Measurements from ENCODE around the gene RAPGEF2. TPM values are rescaled to one million over a fixed set of nuclear protein-coding genes. Genes with fewer than 3 reads are reported as not detected.
A peak's percentile ranks its signal among the peaks of the same experiment; 100 is the strongest.
"Not testable (repeated sequence)": the region's sequence is repeated elsewhere in the genome, so short reads cannot be mapped to it uniquely, and the experiment has no call there.

RAPGEF2 gene
- total and polyA plus RNA-seq, 10 donors, result 4.4 to 115 (median 91.0) TPM

- no peak for DNase-seq
- Histone ChIP-seq H3K9me3 (peaks cover 0 to 15% (median 0%) of the 10 kb centered on the region in 8 donors), H3K27me3 (replicated peaks in 1 of 7) (no peaks in the 10 kb centered on the region), H3K4me1 (no peaks in the 10 kb centered on the region), H3K36me3 (no peaks in the 10 kb centered on the region), H3K4me3 (no peak overlapping the region), H3K27ac (peak overlapping the region in 4 of 8 donors; percentile 14 to 60 (median 30))
- TF ChIP-seq POLR2AphosphoS5 (IDR thresholded peaks at IDR 0.05) (no peak), CTCF (IDR thresholded peaks at IDR 0.05 in 8 of 11, conservative IDR thresholded peaks at IDR 0.05 in 3 of 11) (no peak), POLR2A (IDR thresholded peaks at IDR 0.05) (no peak)
- WGBS, 5 donors, result 57 to 77% (median 69%) methylated on average over 3 of the region's 3 CpGs
- intact Hi-C loops (cut with DNase I; ENCODE audit: low total_unique reads), result no loop called here
Observed at GRCh38 chr4:159374749-159375530, 272.1 kb downstream of the RAPGEF2 start.

GRCh38 chr4:159376289-159376688, 273.4 kb downstream of the RAPGEF2 start:
- peaks cover 0 to 13% (median 0%) of the 10 kb centered on the region in 8 donors for H3K9me3 ChIP-seq
- H3K27ac ChIP-seq, result no peak overlapping the region
- no peak overlapping the region for H3K4me3 ChIP-seq
- TF ChIP-seq CTCF (IDR thresholded peaks at IDR 0.05 in 8 of 11, conservative IDR thresholded peaks at IDR 0.05 in 3 of 11) (no peak), POLR2AphosphoS5 (IDR thresholded peaks at IDR 0.05) (no peak), POLR2A (IDR thresholded peaks at IDR 0.05) (no peak)
- H3K27me3 ChIP-seq (replicated peaks in 1 of 7), result no peaks in the 10 kb centered on the region
- 89 to 92% (median 91%) methylated on average over 5 of the region's 5 CpGs for WGBS, 5 donors
- intact Hi-C loops (cut with DNase I; ENCODE audit: low total_unique reads), result no loop called here
- DNase-seq, result no peak
- H3K36me3 ChIP-seq, result no peaks in the 10 kb centered on the region
- H3K4me1 ChIP-seq, result no peaks in the 10 kb centered on the region

GRCh38 chr4:159378056-159378616, 275.3 kb downstream of the RAPGEF2 start:
- Histone ChIP-seq H3K36me3 (no peaks in the 10 kb centered on the region), H3K4me3 (no peak overlapping the region), H3K4me1 (peaks cover 0 to 7% (median 0%) of the 10 kb centered on the region in 6 donors), H3K27me3 (replicated peaks in 1 of 7) (no peaks in the 10 kb centered on the region), H3K9me3 (peaks cover 0 to 13% (median 0%) of the 10 kb centered on the region in 8 donors), H3K27ac (no peak overlapping the region)
- WGBS, 5 donors, result 97 to 100% (median 98%) methylated on average over 1 to 28 of the region's 28 CpGs
- intact Hi-C loops (cut with DNase I; ENCODE audit: low total_unique reads), result no loop called here
- no peak for DNase-seq
- TF ChIP-seq POLR2A (IDR thresholded peaks at IDR 0.05), result no peak
- TF ChIP-seq CTCF (IDR thresholded peaks at IDR 0.05 in 8 of 11, conservative IDR thresholded peaks at IDR 0.05 in 3 of 11), result no peak
- TF ChIP-seq POLR2AphosphoS5 (IDR thresholded peaks at IDR 0.05), result no peak

GRCh38 chr4:159379064-159379463, 276.2 kb downstream of the RAPGEF2 start:
- not testable (repeated sequence) for H3K4me1 ChIP-seq, H3K27ac ChIP-seq
- WGBS, 5 donors, result 81 to 95% (median 88%) methylated on average over 10 of the region's 10 CpGs

More at GRCh38 chr4:159379064-159379463, 276.2 kb downstream of the RAPGEF2 start:
- H3K36me3 ChIP-seq; DNase-seq; H3K4me3 ChIP-seq; H3K27me3 ChIP-seq (replicated peaks in 1 of 7); intact Hi-C loops (cut with DNase I; ENCODE audit: low total_unique reads): not testable (repeated sequence)
- peaks cover 0 to 13% (median 0%) of the 10 kb centered on the region in 8 donors for H3K9me3 ChIP-seq

Measured in spleen (tissue), 11 donors.